ENCODE data around the gene NHS. TPM values are rescaled to one million over a fixed set of nuclear protein-coding genes. Genes with fewer than 3 reads are reported as not detected.

Gene NHS

DNA sequence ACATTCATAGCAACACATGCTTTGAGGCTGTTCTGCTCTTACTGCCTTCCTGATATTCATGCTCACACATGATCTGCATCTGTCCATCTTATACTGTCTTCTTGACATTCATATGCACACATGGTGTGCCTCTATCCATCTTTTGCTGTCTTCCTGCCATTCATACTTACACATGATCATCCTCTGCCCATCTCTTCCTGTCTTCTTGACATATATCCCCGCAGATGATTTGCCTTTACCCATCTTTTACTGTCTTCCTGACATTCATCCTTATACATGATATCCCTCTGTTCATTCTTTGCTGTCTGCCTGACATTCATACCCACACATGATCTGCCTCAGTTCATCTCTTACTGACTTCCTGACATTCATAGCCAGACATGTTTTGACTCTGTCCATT lies 399.1 kb downstream of the NHS start:
- no peaks in the 10 kb centered on the region for H3K4me1 ChIP-seq (ENCODE audit: control insufficient read depth, insufficient read depth, low read length)
- H3K4me3 ChIP-seq (ENCODE audit: low read length) = no peak overlapping the region
- no peak overlapping the region for H3K9ac ChIP-seq (ENCODE audit: low read depth, low read length)
- H3K9me3 ChIP-seq (replicated peaks; ENCODE audit: low read length) = no peaks in the 10 kb centered on the region
- H3K4me2 ChIP-seq (ENCODE audit: low read length) = no peak overlapping the region
- peaks cover 2% of the 10 kb centered on the region for H3K27me3 ChIP-seq (ENCODE audit: control insufficient read depth, insufficient read depth, low read length)
- no peaks in the 10 kb centered on the region for H3K36me3 ChIP-seq (ENCODE audit: insufficient read depth, low read length)

DNA sequence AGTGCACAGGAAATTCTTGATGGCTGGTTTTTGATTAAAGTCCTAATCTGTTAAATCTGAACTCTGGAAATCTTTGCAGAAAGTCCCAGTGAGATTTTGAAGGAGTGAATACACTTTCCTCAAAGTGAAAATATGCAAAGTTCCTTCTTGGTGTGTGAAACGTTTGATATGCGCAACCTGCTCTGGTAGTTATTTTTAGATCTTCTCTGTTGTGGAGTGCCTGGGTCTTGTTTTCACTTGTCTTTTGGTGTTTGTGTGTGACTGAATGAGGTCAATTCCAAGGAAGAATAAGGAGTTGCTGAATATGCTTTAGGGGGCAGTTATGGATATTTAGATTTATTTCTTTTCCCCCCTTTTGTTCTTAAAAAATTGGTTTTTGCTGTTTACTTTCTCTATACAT lies 404.0 kb downstream of the NHS start:
- Histone ChIP-seq H3K4me3 (ENCODE audit: low read length) (no peak overlapping the region), H3K36me3 (ENCODE audit: insufficient read depth, low read length) (no peaks in the 10 kb centered on the region), H3K9ac (ENCODE audit: low read depth, low read length) (no peak overlapping the region), H3K9me3 (replicated peaks; ENCODE audit: low read length) (no peaks in the 10 kb centered on the region), H3K4me1 (ENCODE audit: control insufficient read depth, insufficient read depth, low read length) (no peaks in the 10 kb centered on the region), H3K4me2 (ENCODE audit: low read length) (no peak overlapping the region), H3K27me3 (ENCODE audit: control insufficient read depth, insufficient read depth, low read length) (peaks cover 7% of the 10 kb centered on the region)

DNA sequence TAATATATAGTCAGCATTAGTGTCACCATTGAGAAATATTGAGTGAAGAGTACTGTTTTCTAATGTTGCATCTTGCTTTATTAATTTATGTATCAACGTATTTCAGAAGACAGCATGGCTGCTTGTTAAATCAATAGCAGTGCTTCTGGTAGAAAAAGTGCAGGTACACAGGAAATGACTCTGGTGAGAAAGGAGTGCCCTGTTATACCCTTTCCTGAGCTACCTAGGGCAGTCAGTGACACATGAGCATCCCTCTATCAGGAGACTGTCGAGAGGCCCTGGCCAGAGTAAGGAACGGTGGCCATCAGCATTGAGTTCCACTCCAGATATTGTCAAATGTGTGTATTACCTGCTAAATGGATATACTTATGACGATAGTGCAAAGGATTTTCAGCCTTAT lies 404.4 kb downstream of the NHS start:
- no peaks in the 10 kb centered on the region for H3K4me1 ChIP-seq (ENCODE audit: control insufficient read depth, insufficient read depth, low read length)
- H3K36me3 ChIP-seq (ENCODE audit: insufficient read depth, low read length) = no peaks in the 10 kb centered on the region
- no peak overlapping the region for H3K9ac ChIP-seq (ENCODE audit: low read depth, low read length)
- no peak overlapping the region for H3K4me3 ChIP-seq (ENCODE audit: low read length)
- H3K27me3 ChIP-seq (ENCODE audit: control insufficient read depth, insufficient read depth, low read length) = peaks cover 7% of the 10 kb centered on the region
- H3K4me2 ChIP-seq (ENCODE audit: low read length) = no peak overlapping the region
- no peaks in the 10 kb centered on the region for H3K9me3 ChIP-seq (replicated peaks; ENCODE audit: low read length)

Small RNAs within 50 kb of the gene (small RNA-seq; reads per million reads assigned to genes)
- gene MIR4768 = not detected
- not detected for gene RF01210

Measured in skeletal muscle satellite cell (primary cell).